Germinal center (tissue), 1 donor: Measurements from ENCODE around the gene PBX4.
A peak's percentile ranks its signal among the peaks of the same experiment; 100 is the strongest.

ENCODE experiments used
- DNase-seq: peaks from one replicate; pipeline ENCODE4 v3.0.0; 2012; ENCODE audit warnings: mixed read lengths, low spot score

Gene PBX4

GRCh38 chr19:19540064-19540714 lies 78.3 kb downstream of the PBX4 start:
- DNase-seq, result peak; percentile 92

- no peak for DNase-seq
Observed at GRCh38 chr19:19539698-19540063, 78.8 kb downstream of the PBX4 start.

GRCh38 chr19:19538785-19539166 lies 79.7 kb downstream of the PBX4 start:
- no peak for DNase-seq

GRCh38 chr19:19538061-19538784 lies 80.3 kb downstream of the PBX4 start, which contains the start of gene CILP2:
Gene CILP2 (plus strand): TSS chr19:19538265. CDS start chr19:19538350, 85 bp downstream.
- peak; percentile 77 for DNase-seq

GRCh38 chr19:19537075-19538048 lies 81.1 kb downstream of the PBX4 start:
- no peak for DNase-seq

GRCh38 chr19:19535311-19536191 lies 82.9 kb downstream of the PBX4 start:
- DNase-seq, result no peak

- DNase-seq, result no peak
Observed at GRCh38 chr19:19534556-19535265, 83.8 kb downstream of the PBX4 start.

GRCh38 chr19:19533841-19534240 lies 84.6 kb downstream of the PBX4 start:
- no peak for DNase-seq

GRCh38 chr19:19532806-19533701 lies 85.4 kb downstream of the PBX4 start:
- DNase-seq, result no peak

GRCh38 chr19:19531951-19532805 lies 86.3 kb downstream of the PBX4 start:
- peak; percentile 82 for DNase-seq

- no peak for DNase-seq
Observed at GRCh38 chr19:19530889-19531288, 87.6 kb downstream of the PBX4 start.

GRCh38 chr19:19530423-19530804 lies 88.1 kb downstream of the PBX4 start:
- no peak for DNase-seq

- DNase-seq, result no peak
Observed at GRCh38 chr19:19529783-19530422, 88.6 kb downstream of the PBX4 start.

- no peak for DNase-seq
Observed at GRCh38 chr19:19528721-19529490, 89.6 kb downstream of the PBX4 start, which contains the start of gene YJEFN3. Gene YJEFN3 (plus strand): TSS chr19:19528911. CDS start chr19:19528933, 22 bp downstream.

- no peak for DNase-seq
Observed at GRCh38 chr19:19527674-19528625, 90.5 kb downstream of the PBX4 start.

- DNase-seq, result no peak
Observed at GRCh38 chr19:19527371-19527656, 91.2 kb downstream of the PBX4 start.
